NCI-H187 treated with DMSO at 0.1 percent for 48 hours (cell line): Measurements from ENCODE around the gene NSMF.

Experiments
- DNase-seq: peaks from one replicate; lab custom pipeline; 2025; lab: John Stamatoyannopoulos, UW

NSMF gene

DNA sequence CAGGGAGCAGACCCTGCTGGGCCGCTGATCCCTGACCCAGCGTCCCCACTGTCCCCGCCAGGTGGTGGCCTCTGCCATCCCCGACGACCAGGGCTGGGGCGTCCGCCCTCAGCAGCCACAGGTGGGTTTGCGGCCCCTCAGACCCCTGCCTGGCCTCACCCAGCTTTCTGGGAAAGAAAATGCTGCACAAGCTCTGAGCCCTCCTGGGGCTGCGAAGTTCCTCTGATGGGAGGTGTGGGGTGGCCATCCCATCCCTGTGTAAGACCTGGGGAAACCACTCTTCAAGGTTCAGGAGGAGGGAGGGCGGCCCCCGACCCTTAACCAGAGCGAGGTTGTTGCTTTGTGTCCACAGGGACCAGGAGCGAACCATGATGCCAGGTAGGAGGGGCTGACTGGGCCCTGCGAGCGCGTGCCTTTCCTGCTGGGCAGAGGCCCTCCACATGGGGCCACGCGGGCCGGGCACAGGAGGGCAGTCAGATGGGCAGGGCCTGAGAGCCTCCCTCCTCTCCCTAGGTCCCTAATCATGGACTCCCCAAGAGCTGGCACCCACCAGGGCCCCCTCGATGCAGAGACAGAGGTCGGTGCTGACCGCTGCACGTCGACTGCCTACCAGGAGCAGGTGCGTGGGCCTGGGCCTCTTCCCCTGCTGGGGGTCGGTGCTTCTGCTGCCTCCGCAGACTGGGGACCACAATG, 28.3 kb downstream of the NSMF start:
- no peak for DNase-seq

DNA sequence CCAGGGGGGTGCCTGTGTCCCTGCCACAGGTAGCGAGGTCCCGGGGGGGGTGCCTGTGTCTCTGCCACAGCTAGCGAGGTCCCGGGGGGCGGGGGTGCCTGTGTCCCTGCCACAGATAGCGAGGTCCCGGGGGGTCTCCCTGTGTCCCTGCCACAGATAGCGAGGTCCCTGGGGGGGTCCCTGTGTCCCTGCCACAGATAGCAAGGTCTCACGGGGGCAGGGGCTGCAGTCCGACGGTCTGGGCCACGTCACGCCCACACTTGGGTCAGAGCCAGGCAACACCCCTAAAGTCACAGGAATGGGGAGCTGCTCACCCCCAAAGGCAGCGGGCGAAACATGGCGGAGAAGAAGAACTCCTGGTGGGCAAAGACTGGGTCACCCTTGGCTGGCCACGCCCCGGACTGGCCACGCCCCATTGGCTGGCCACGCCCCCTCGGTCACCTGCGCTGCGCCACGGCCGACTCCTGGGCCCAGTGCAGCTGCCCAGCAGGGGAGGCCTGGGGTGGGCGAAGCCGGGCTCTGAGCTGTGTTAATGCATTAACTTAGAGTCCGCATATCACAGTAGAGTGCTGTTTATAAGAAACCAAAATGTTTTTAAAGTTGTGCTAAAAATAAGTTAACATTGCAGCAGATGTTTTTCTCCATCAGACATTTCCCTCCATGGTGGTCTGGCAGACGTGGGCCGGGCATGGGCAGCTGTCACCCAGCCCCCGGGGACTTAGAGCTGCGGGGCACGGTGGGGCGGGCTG, 29.0 kb downstream of the NSMF start:
- DNase-seq = no peak

DNA sequence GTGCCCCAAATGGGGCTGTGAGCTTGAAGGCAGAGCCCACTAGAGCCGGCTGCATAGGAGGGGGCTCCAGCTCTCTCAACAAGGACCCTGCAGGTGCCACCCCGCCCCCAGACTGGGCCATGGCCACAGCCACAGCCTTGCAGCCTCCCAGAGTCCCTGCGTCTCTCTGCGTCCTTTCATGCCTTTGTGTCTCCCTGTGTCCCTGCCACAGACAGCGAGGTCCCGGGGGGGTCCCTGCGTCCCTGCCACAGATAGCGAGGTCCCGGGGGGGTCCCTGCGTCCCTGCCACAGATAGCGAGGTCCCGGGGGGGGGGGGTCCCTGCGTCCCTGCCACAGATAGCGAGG, 29.6 kb downstream of the NSMF start:
- no peak for DNase-seq

DNA sequence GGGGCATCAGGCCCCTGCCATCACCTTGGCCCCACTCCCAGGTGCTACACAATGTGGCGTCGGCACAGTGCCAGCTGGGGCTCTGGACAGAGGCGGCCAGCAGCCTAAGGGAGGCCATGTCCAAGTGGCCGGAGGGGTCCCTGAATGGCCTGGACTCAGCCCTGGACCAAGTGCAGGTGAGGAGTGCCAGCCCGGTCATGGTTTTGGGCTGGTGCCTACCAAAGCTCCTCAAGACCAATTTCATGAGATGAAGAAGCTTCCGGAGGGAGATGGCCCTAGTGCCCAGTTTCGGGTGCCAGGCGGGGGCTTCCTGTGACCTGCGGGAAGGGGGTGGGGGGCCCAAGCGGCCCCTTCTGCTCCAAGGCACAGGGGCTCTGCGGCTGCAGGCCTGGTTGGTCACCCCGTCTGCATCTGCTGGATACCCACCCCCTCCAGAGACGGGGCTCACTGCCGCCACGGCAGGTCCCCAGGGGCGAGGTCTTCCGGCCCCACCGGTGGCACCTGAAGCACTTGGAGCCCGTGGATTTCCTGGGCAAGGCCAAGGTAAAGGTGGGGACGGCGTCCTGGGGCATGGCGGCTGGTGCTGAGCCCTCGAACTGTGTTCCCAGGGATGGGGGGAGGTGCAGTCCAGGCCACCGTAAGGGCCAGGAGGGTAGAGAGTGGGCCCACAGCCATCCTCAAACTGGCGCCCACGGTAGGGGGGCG, 30.1 kb downstream of the NSMF start:
- DNase-seq = no peak

DNA sequence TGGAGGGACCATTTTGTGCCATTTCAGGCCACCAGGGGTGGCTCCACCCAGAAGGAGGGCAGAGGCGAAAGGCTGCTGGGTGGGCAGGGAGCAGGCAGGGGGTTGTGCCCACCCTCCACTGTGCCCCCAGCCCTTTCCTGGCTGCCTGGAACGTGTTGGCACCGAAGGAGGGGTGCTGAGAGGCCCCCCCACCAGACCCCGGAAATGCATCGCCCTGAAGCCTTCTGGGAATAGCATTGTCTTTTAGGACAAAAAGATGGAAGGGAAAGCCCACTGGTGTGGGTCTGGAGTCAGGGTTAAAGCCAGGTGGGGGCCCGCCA, 30.9 kb downstream of the NSMF start:
- DNase-seq = no peak

DNA sequence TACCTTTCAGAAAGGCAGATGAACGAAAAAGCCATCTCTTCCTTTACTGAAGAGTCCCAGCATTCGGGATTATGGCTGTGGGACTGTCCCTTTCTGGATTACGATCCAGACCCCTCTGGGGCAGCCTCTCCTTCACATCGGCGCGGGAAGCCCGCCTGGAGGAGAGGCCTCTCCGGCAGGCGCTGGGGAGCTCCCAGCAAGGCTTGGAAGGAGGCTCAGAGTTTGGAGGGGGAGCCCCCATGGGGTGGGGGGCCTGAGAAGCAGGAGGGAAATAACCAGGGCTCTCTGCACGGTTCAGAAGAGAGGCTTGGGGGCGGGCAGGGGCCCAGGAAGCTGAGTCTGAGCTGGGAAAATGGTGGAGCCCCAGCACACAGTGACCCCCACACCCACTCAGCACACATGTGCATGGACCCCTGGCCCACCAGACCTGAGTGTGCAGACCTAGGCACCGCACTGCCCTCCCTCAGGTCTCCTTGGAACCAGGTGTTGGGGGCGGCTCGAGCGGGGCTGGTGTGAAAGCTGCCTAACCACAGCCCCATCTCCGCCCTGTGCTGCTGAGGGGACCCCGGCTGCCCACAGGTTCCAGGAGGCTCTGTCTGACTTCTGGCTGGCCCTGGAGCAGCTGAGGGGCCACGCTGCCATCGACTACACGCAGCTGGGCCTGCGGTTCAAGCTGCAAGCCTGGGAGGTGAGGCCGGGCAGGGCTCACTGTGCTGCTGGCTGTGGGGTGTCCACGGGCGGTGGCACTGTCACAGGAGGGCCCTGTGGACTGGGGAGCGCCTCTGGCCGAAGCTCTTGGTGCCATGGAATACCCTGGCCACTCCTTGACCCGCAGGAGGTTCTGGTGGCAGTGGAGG, 31.5 kb downstream of the NSMF start:
- DNase-seq = no peak

DNA sequence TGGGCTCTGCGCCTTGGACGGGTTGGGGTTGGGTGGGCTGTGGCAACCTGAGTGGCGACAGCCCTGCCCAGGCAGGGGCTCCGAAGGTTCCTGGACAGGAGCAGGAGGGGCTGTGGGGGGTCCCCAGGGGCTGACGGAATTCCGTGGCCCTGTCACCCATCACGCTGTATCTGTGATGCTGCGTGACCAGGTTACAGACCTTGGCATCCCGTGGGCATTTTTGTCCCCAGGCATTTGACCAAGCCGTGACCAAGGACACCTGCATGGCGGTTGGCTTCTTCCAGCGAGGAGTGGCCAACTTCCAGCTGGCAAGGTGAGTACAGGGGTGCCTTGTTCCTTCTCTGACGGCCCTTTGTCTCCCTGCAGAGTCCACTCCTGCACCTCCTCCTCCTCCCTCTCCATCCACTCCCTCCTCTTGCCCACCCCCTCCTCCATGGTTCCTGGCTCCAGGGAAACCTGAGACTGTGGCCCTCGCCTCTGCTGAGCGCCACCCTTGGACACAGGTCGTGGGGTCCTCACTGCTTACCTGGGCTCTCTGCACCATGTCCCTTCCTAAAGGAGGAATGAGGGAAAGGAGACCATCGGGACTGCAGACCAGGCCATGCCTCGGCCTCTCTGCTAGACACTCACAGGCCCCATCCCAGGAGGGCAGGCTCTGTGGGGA, 33.0 kb downstream of the NSMF start:
- DNase-seq = no peak

DNA sequence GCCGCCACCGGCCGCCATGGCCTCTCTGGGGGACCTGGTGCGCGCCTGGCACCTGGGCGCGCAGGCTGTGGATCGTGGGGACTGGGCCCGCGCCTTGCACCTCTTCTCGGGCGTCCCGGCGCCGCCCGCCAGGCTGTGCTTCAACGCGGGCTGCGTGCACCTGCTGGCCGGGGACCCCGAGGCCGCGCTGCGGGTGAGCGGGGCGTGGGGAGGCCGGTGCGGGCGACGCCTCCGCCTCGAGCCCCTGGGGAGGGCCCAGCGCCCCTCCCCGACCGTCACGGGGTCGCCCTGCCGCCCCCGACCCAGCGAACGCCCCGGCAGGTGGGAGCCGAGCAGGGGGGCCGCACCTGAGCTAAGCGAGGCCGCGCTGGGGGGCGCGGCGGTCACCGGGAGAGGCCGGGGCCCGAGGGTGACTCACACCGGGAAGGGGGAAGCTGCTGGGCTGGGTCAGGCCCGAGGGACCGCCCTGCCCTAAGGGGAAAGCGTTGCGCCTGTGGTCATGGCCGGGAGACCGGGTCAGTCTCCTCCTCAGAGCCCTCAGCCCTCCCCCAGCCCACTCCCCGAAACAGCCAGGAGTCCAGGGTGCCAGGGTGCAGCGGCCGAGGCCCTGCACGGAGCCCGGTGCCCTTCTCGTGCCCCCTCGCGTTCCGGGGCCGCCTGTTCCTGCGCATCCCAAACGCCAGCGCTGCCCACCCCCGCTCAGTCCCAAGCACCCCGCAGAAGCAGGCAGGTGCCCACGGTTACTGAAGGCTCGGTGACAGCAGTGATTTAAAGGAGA, 35.4 kb downstream of the NSMF start:
- no peak for DNase-seq

DNA sequence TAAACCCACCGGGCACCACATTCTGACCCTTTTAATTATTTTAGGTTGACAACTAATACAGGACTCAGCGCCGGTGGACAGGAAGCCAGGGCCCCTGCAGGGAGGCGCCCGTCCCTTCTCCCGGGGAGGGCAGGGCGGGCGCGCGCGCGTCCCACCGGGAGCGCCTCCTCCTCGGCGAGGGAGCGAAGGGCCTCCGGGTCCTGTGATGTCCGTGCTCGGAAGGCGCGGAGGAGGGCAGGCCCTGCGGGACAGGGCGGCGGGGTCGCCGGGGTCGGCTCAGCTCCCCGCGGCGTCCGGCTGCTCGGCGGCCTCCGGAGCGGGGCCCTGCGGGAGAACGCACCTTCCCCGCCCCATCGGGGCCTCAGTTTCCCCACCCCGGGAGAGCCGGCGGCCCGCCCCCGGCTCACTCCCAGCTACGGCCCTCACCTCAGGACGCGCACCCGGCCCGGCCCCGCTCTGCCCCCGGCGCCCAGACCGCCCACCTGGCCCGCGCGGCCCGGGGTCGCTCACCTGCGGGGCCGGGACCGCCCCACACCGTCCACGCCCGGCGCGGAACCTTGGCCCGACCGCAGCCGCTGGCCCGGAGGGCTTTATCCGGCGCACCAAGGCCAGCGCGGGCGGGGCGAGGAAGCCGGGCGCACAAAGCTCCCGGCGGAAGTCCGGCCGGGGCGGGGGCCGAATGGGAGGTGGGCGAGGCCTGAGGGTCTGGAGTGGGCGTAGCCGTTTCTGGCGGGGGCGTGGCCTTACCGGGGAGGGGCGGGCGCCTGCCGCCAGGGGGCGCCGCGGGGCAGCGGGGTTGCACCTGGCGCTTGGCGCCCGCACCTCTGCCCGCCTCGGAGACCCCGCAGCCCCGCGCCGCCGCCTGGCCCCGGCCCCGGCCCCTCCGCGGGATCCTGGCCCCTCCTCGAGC, 36.3 kb downstream of the NSMF start, which contains the start of the genes EXD3 and NOXA1:
EXD3 (minus strand) TSS at position 559 of the 910 bp plus-strand sequence. CDS start 27,805 bp downstream, outside the sequence.
NOXA1 (plus strand) TSS at position 790 of the 910 bp plus-strand sequence. CDS start 137 bp downstream, outside the sequence.
- DNase-seq = no peak

DNA sequence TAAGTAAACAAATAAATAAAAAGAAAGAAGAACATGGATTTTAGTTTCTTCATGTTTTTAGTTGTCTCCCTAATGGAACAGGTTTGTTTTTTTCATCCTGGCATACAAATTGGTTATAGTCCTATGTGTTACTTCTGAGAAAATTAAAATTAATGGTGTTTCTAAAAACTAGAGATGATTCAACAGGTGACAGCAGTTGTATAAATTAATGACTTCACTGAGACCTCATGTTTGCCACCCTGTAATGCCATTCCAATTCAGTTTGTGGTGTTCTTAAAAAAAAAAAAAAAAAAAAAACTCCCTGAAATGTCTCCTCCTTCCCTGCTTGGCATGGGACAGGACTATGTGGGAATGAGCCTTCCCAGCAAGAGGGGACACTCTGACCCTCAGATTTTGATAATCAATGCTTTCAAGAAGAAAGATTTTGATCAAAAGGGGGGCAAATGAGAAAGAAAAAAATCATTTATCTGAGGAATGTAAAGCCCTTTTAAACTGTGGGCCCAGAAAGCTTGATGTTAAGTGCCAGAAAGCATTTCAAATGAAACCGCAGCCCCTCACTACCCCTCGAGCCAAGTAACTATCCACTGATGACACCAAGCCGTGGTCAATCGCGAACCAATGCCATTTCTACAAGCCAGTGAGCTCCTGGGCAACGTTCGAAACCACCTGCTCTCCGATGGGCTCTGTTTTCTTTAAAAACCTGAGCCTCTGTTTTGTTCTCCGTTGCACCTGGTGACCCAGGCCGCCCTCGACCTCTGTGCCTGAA, 37.1 kb downstream of the NSMF start:
- DNase-seq = no peak

DNA sequence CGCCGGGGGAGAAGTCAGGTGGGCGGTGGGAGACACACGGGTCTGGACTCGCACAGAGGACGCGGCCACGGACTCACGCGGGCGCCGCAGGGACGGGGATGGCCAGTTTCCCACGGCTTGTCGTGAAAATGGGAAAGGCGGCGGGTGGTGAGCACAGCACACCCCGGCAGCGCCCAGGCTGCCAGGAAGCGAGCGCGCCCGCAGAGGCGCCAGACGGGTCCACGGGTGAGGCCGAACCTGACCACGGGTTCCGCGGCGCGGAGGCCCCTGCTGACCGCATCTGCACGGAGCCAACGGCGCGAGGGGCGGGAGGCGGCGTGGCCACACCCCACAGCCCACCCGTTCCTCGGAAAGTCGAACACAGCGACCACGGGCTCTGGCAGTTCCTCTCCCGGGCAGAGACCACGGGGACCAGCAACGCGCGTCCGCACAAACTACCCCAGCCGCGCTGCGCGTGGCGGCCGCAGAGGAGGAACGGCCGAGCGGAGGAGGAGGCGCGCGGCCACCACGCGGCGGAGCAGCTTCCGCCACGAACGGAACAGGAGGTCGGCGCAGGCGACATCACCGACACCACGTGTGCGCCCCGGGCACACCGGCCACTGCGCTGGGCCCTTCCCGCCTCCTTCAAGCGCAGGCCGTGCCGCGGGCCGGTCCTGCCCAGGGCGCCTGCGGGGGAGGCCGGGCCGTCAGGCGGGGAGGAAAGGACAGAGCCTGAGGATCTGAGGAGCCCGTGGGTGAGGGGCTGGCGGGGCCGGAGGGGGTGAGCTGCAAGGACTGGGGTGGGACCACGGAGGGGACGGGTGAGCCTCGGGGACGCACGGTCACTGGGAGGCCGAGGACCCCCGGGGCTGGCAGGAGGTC, 41.7 kb downstream of the NSMF start:
- no peak for DNase-seq

DNA sequence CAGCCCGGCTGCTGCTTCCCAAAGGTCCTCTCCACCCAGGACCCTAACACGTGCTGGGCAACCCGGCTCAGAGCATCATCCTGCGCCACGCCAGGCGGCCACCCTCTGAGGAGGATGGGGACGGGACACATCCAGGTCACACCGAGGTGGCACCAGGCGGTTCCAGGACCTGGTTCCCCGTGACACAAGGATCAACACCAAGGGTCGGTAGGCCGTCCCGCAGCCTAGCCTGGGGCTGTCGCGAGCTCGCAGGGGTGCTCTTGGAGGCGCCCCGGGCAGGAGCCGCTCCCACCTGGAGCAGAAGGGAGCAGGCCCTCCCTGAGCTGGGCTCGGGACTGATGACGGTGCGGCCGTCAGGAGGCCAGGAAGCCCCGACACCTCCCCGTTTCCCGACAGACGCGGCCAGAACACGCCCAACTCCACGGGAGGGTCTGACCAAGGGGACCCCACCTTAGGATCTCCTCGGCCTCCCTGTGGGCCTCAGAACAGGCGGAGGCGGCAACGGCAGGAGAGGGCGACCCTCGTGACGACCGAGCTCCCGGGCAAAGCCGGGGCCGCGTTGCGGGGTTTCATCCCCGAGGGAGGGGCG, 42.5 kb downstream of the NSMF start:
- DNase-seq = no peak

DNA sequence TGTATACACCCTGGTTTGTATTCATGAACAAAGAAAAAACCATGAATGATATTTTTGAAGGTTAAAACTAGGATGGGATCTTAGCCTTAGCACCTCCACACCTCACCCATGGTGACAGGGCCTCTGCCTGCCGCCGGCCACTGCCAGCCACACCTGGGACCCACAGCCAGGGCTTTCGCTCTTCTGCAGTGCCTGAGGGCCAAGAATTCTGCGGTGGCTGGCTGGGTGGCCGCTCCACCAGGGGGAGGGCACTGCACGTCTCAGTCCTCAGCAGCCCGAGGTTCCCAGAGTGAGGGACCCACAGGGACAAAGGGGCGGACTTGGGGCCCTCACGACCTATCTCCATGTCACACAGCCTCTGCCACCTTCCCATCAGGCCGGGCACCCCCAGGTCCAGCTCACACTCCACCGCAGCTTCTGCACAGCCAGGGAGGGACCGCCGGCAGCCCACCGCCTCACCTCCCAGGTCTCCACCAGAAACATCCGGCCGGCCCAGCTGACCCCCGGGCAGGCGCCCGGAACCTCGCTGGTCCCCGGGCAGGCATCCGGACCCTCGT, 43.0 kb downstream of the NSMF start:
- DNase-seq = no peak

DNA sequence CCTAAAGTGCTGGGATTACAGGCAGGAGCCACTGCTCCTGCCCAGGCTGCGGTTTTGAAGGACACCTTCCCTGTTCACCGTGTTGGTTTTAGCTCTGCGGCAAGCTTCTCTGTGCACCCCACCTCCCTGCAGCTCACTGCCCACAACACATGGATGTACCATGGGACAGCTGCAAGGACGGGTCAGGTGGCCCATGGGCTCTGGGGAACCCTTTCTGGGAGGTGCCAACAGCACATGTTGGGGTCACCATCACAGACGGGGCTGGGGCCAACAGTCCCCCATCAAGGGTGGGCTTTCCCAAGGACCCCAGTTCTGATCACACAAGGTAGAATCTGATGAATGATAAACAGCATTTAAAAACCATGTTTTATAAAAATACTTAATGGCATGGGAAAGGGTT, 43.7 kb downstream of the NSMF start:
- DNase-seq = no peak

DNA sequence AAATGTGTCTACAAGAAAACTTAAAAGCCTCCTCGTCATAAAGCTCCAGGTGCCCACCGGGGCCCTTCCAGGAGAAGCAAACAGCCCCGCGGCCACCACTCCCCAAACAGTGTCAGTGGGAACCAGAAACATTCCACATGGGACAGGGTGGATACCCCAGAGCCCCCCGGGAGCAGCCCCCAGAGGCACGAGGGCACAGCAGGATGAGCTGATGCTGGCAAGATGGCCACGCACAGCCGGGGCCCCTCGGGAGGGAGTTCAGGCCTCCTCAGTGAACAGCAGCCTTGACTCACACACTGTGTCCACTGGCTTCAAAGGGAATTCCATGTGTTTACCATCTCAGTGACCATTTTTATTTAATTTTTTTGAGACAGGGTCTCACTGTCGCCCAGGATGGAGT, 46.7 kb downstream of the NSMF start:
- no peak for DNase-seq

DNA sequence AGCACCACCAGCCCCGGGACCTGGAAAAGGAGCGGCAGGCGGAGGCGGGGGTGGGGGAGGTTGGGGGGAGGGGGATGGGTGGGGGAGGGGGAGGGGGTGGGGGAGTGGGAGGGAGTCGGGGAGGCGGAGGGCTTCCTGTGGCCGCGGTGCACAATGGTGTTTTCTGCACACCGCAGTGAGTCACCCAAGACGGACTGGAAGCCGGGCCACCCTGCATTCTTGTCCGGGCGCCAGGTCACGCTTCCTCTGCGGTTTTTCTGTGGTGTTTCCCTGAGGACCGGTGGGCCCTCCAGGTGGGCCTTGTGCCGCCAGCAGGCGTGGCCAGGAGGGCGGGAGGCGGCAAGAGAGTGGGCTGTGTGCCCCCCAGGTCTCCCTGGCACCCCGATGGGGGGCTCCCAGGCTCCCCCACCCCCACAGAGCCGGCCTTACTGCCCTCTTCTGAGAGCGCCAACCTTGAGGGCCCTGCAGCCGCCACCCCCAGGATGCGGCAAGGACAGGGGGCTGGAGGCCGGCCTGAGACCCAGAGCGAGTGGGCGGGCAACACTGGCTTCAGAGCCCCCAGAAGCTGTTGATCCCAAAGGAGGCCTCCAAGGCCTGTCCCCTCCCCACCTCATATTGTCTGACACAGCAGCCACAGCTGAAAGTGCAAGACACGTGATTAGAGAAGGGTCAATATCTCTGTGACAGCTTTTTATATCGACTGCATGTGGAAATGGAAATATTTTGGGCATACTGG, 47.3 kb downstream of the NSMF start:
- DNase-seq = no peak

DNA sequence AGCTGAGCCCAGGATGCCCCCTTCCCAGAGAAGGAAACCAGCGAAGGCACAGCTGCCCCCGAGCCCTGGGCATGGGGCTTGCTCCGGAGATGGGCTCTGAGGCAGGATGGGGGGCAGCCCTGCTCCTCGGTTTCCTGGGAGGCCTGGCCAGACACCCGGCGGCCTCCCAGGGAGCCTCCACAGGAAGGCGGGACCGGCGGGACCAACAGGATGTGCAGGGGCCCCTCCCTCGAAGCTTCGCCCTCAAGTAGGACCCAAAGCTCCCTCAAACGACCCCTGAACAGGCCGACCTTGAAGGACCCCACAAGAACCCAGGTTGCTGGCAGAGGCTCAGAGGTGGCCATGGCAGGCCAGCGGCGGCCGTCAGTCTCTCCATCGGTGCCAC, 47.9 kb downstream of the NSMF start:
- DNase-seq = no peak
